Parathyroid adenoma (tissue), 2 donors: ENCODE measurements around the gene DAO.

ENCODE experiments used
- H2AFZ ChIP-seq: fragments of 300-600 bp; sonication (generic); one replicate; pipeline ENCODE4 v1.7.0; 2017; ENCODE audit warnings: antibody characterized with exemption, mild to moderate bottlenecking
- H3K27ac ChIP-seq: fragments of 300-600 bp; sonication (generic); one replicate; pipeline ENCODE4 v1.7.0; 2017
- H3K27me3 ChIP-seq: fragments of 300-600 bp; sonication (generic); one replicate; pipeline ENCODE4 v1.7.0; 2017; ENCODE audit warnings: low read length; ENCODE audit not compliant: control insufficient read depth, insufficient read depth
- H3K36me3 ChIP-seq: fragments of 300-600 bp; sonication (generic); one replicate; pipeline ENCODE4 v1.7.0; 2017; ENCODE audit warnings: low read length; ENCODE audit not compliant: control insufficient read depth, insufficient read depth
- H3K4me1 ChIP-seq: fragments of 300-600 bp; sonication (generic); one replicate; pipeline ENCODE4 v1.7.0; 2017; ENCODE audit warnings: control low read depth
- H3K4me2 ChIP-seq: fragments of 300-600 bp; sonication (generic); one replicate; pipeline ENCODE4 v1.7.0; 2017; ENCODE audit warnings: low read length
- H3K4me3 ChIP-seq: fragments of 300-600 bp; sonication (generic); one replicate; pipeline ENCODE4 v1.7.0; 2017; ENCODE audit warnings: low read depth, low read length
- H3K79me2 ChIP-seq: fragments of 300-600 bp; sonication (generic); one replicate; pipeline ENCODE4 v1.7.0; 2017; ENCODE audit warnings: control low read depth
- H3K9ac ChIP-seq: fragments of 300-600 bp; sonication (generic); one replicate; pipeline ENCODE4 v1.7.0; 2017; ENCODE audit warnings: mild to moderate bottlenecking
- H3K9me3 ChIP-seq: fragments of 300-600 bp; sonication (generic); one replicate; pipeline ENCODE4 v1.7.0; 2017; ENCODE audit warnings: low read length; ENCODE audit not compliant: control insufficient read depth
- CTCF ChIP-seq: fragments of 300-600 bp; sonication (generic); IDR thresholded peaks from one replicate; pipeline ENCODE4 v1.7.0; 2017; ENCODE audit warnings: antibody characterized with exemption, mild to moderate bottlenecking
- donor health status: primary hyperparathyroidism.

The DAO gene

DNA sequence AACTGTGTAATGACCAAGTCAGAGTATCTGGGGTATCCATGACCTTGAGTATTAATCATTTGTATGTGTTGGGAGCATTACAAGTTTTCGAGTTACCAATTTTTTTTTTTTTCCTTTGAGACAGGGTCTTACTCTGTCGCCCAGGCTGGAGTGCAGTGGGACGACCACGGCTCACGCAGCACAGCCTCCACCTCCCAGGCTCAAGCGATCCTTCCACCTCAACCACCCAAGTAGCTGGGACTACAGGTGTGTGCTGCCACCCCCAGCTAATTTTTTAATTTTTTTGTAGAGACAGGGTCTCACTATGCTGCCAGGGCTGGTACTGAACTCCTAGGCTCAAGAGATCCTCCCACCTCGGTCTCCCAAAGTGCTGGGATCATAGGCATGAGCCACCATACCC lies 42.2 kb upstream of the DAO start:
- no peaks in the 10 kb centered on the region for H3K36me3 ChIP-seq

GRCh38 chr12:108838194-108839017 lies 41.5 kb upstream of the DAO start:
- Histone ChIP-seq H3K36me3 (no peaks in the 10 kb centered on the region), H3K4me1 (peaks cover 32% of the 10 kb centered on the region), H3K4me3 (no peak overlapping the region), H3K4me2 (no peak overlapping the region), H2AFZ (no peak overlapping the region), H3K27ac (peak overlapping the region; percentile 82), H3K9ac (no peak overlapping the region), H3K79me2 (peaks cover 47% of the 10 kb centered on the region), H3K9me3 (no peaks in the 10 kb centered on the region), H3K27me3 (no peaks in the 10 kb centered on the region)
- no peak for TF ChIP-seq CTCF

More for the DNA sequence above, 42.2 kb upstream of the DAO start:
- peak overlapping the region; percentile 82 for H3K27ac ChIP-seq
- H3K4me1 ChIP-seq: peaks cover 39% of the 10 kb centered on the region
- TF ChIP-seq CTCF: no peak
- H3K79me2 ChIP-seq: peaks cover 45% of the 10 kb centered on the region
- H2AFZ ChIP-seq: no peak overlapping the region
- H3K9me3 ChIP-seq: no peaks in the 10 kb centered on the region
- no peak overlapping the region for H3K4me3 ChIP-seq
- H3K27me3 ChIP-seq: no peaks in the 10 kb centered on the region
- H3K9ac ChIP-seq: no peak overlapping the region
- H3K4me2 ChIP-seq: no peak overlapping the region

- TF ChIP-seq CTCF: no peak
- Histone ChIP-seq H3K36me3 (no peaks in the 10 kb centered on the region), H3K79me2 (peaks cover 45% of the 10 kb centered on the region), H3K27ac (peak overlapping the region; percentile 82), H3K4me2 (no peak overlapping the region), H3K4me1 (peaks cover 23% of the 10 kb centered on the region), H3K27me3 (no peaks in the 10 kb centered on the region), H3K4me3 (no peak overlapping the region), H3K9me3 (no peaks in the 10 kb centered on the region), H3K9ac (no peak overlapping the region), H2AFZ (no peak overlapping the region)
These were observed 40.6 kb upstream of the DAO start for GRCh38 chr12:108839018-108839889.

GRCh38 chr12:108839890-108840230 lies 40.0 kb upstream of the DAO start:
- Histone ChIP-seq H3K27me3 (no peaks in the 10 kb centered on the region), H3K36me3 (no peaks in the 10 kb centered on the region), H2AFZ (no peak overlapping the region), H3K4me2 (no peak overlapping the region), H3K27ac (peak overlapping the region; percentile 82), H3K4me3 (no peak overlapping the region), H3K4me1 (peaks cover 22% of the 10 kb centered on the region), H3K9me3 (no peaks in the 10 kb centered on the region), H3K79me2 (peaks cover 43% of the 10 kb centered on the region), H3K9ac (no peak overlapping the region)
- no peak for TF ChIP-seq CTCF
